ENCODE data around the gene RNF13.
"Not testable (repeated sequence)": the region's sequence is repeated elsewhere in the genome, so short reads cannot be mapped to it uniquely, and the experiment has no call there.

RNF13 gene

GRCh38 chr3:149959443-149959842 is 146.4 kb downstream of the RNF13 start:
- no peak for DNase-seq

GRCh38 chr3:149963485-149963884 is 150.5 kb downstream of the RNF13 start:
- no peak for DNase-seq

GRCh38 chr3:149964291-149964690 is 151.3 kb downstream of the RNF13 start:
- DNase-seq: no peak

- no peak for DNase-seq
Observed at GRCh38 chr3:149965278-149965677, 152.3 kb downstream of the RNF13 start.

GRCh38 chr3:149967086-149967685 is 154.2 kb downstream of the RNF13 start:
- DNase-seq: no peak

GRCh38 chr3:149968216-149968615 is 155.2 kb downstream of the RNF13 start:
- no peak for DNase-seq

- DNase-seq: no peak
Observed at GRCh38 chr3:149969110-149969939, 156.3 kb downstream of the RNF13 start.

GRCh38 chr3:149969940-149970715 is 157.1 kb downstream of the RNF13 start:
- DNase-seq: peak; percentile 68

GRCh38 chr3:149970716-149971402 is 157.8 kb downstream of the RNF13 start, which contains the start of gene PFN2:
TSS of gene PFN2 (minus strand) at chr3:149970895. CDS start at chr3:149970856, 39 bp downstream.
- DNase-seq: peak; percentile 54

GRCh38 chr3:149971403-149972075 is 158.5 kb downstream of the RNF13 start:
- peak; percentile 20 for DNase-seq

GRCh38 chr3:149975919-149976318 is 162.9 kb downstream of the RNF13 start:
- no peak for DNase-seq

GRCh38 chr3:149977386-149977785 is 164.4 kb downstream of the RNF13 start:
- DNase-seq: no peak

- DNase-seq: not testable (repeated sequence)
Observed at GRCh38 chr3:149981979-149982378, 169.0 kb downstream of the RNF13 start.

- DNase-seq: not testable (repeated sequence)
Observed at GRCh38 chr3:149983053-149983452, 170.0 kb downstream of the RNF13 start.

GRCh38 chr3:149983628-149984027 is 170.6 kb downstream of the RNF13 start:
- no peak for DNase-seq

- no peak for DNase-seq
Observed at GRCh38 chr3:149989307-149989706, 176.3 kb downstream of the RNF13 start.

- DNase-seq: no peak
Observed at GRCh38 chr3:149990423-149990948, 177.5 kb downstream of the RNF13 start.

GRCh38 chr3:149992416-149993058 is 179.5 kb downstream of the RNF13 start:
- no peak for DNase-seq

- DNase-seq: no peak
Observed at GRCh38 chr3:149998946-149999345, 185.9 kb downstream of the RNF13 start.

- DNase-seq: no peak
Observed at GRCh38 chr3:149999421-149999820, 186.4 kb downstream of the RNF13 start.

GRCh38 chr3:150000641-150001040 is 187.6 kb downstream of the RNF13 start:
- DNase-seq: no peak

Measured in T-helper 9 cell (primary cell).